Common myeloid progenitor, CD34-positive (primary cell): ENCODE results near the gene SIRPA.

Experiments used
- CTCF ChIA-PET: fragments of 350-600 bp; sonication (Branson Sonifier 250); formaldehyde crosslinking; loops from one replicate; lab custom pipeline; 2021; ENCODE audit warnings: antibody characterized with exemption; lab: Charles Lee
- POLR2A ChIA-PET: fragments of 350-600 bp; sonication (Branson Sonifier 250); formaldehyde crosslinking; loops from one replicate; lab custom pipeline; 2021; ENCODE audit warnings: antibody characterized with exemption; lab: Charles Lee
- DNase-seq, 3 donors: peaks; one replicate each; pipeline versions ENCODE4 v3.0.0 to v3.0.0-alpha.2; 2013
- H3K27ac ChIP-seq, 2 experiments: 1 replicate in 1 of 2; 2 replicates in 1 of 2; pipeline ENCODE4 v1.7.0; 2013; ENCODE audit warnings: inconsistent platforms in 2 of 2, low read length in 2 of 2, mild to moderate bottlenecking in 2 of 2, low read depth in 1 of 2, moderate library complexity in 1 of 2; ENCODE audit not compliant: severe bottlenecking in 2 of 2, insufficient read depth in 1 of 2, poor library complexity in 1 of 2
- H3K27me3 ChIP-seq, 5 experiments: replicated peaks in 2 of 5; 1 replicate in 3 of 5; 2 replicates in 2 of 5; pipeline versions ENCODE4 v1.6.1 to v1.7.0; 2013; ENCODE audit warnings: low read length in 4 of 5, mild to moderate bottlenecking in 2 of 5, moderate library complexity in 2 of 5, inconsistent platforms in 1 of 5; ENCODE audit not compliant: insufficient read depth in 5 of 5, control insufficient read depth in 4 of 5
- H3K36me3 ChIP-seq, 4 experiments: 1 replicate in 2 of 4; 2 replicates in 2 of 4; pipeline versions ENCODE4 v1.6.1 to v1.7.0; 2013; ENCODE audit warnings: low read length in 3 of 4, control low read depth in 1 of 4, mild to moderate bottlenecking in 1 of 4; ENCODE audit not compliant: control insufficient read depth in 4 of 4, insufficient read depth in 4 of 4
- H3K4me1 ChIP-seq, 4 experiments: 1 replicate in 3 of 4; 2 replicates in 1 of 4; pipeline versions ENCODE4 v1.6.1 to v1.7.1; 2013; ENCODE audit warnings: low read length in 3 of 4, mild to moderate bottlenecking in 3 of 4, control low read depth in 1 of 4, inconsistent platforms in 1 of 4, moderate library complexity in 1 of 4; ENCODE audit not compliant: control insufficient read depth in 4 of 4, insufficient read depth in 4 of 4; ENCODE audit errors: control extremely low read depth in 1 of 4
- H3K4me3 ChIP-seq, 7 experiments: 1 replicate in 4 of 7; 2 replicates in 3 of 7; pipeline versions ENCODE4 v1.5.1 to v1.7.0; 2013; ENCODE audit warnings: mild to moderate bottlenecking in 7 of 7, low read length in 6 of 7, moderate library complexity in 6 of 7, inconsistent platforms in 2 of 7, low read depth in 2 of 7, control low read depth in 1 of 7; ENCODE audit not compliant: insufficient read depth in 4 of 7, control insufficient read depth in 1 of 7; ENCODE audit errors: extremely low read depth in 1 of 7
- H3K9me3 ChIP-seq, 5 experiments: 1 replicate in 4 of 5; 2 replicates in 1 of 5; pipeline versions ENCODE4 v1.6.1 to v1.7.1; 2013; ENCODE audit warnings: low read length in 4 of 5, mild to moderate bottlenecking in 2 of 5, inconsistent platforms in 1 of 5, low read depth in 1 of 5, moderate library complexity in 1 of 5; ENCODE audit not compliant: control insufficient read depth in 4 of 5, insufficient read depth in 2 of 5; ENCODE audit errors: control extremely low read depth in 1 of 5
- WGBS: methylation state at CpG from one replicate; pipeline ENCODE4 v1.1.5; 2013; ENCODE audit not compliant: insufficient coverage; 5-methylcytosine and 5-hydroxymethylcytosine counted together

SIRPA gene

DNA sequence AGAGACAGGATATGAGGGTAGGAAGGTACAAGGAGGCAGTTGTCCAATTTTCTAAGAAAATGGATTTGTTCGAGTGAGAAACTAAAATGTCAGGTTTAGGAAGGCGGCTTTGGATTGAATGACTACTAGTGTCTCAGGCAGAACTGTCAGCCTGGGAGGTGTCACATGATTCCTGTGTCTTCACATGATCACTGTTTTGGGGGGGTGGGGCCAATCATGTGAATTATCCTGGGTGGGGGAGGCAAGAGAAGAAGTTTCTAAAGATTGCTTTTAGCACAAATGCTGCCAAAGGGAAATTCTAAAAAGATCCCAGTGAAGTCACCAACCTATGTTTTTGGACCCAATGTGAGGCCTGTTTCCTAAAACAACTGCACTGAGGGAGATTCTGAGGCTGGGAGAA lies 2.3 kb downstream of the SIRPA start:
- 92% methylated on average over 2 of the region's 2 CpGs for WGBS
- H3K9me3 ChIP-seq = no peaks in the 10 kb centered on the region
- peak overlapping the region in 1 of 2 experiments; percentile 74 for H3K27ac ChIP-seq
- H3K36me3 ChIP-seq = peaks cover 0 to 5% (median 2%) of the 10 kb centered on the region in 4 experiments
- H3K4me3 ChIP-seq = peak overlapping the region in 2 of 7 experiments; percentile 14 to 44
- POLR2A ChIA-PET = no interaction called here
- H3K4me1 ChIP-seq = peaks cover 5 to 54% (median 38%) of the 10 kb centered on the region in 4 experiments
- CTCF ChIA-PET = interaction anchor here (1.0 kb wide), 1 partner anchor 25 kb away, joined by 3 read pairs; no protein-coding TSS in a partner anchor
- H3K27me3 ChIP-seq = peaks cover 0 to 2% (median 0%) of the 10 kb centered on the region in 5 experiments
- peak in 1 of 3 donors; percentile 12 for DNase-seq

DNA sequence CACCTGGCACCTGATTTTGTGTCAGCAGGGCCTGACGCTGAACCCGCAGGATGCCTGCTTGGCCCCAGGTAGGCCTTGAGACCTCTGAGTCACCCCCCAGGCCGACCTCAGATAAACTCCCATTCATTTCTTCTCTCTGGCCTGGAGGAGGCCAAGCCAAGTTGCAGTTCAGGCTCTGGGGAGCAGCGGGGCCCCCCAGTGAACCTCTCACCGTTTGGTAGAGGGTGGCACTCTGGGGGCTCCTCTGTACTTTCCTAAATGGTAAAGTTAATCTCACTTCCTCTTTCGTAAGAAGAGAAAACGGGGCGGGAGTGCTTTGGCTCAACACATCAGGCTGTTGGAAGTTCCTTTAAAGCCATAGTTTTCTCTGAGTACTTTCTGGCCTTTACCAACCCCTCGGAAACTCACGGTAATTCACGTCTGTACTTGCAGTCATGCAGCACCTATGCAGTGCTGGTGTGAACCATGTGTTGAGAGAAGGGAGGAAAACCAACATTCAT lies 2.8 kb downstream of the SIRPA start:
- H3K27me3 ChIP-seq = peaks cover 0 to 2% (median 0%) of the 10 kb centered on the region in 5 experiments
- ChIA-PET POLR2A (interaction anchor here (0.6 kb wide), 1 partner anchor 107 kb away, joined by 3 read pairs; no protein-coding TSS in a partner anchor), CTCF (no interaction called here)
- peak overlapping the region; percentile 46 to 74 for H3K27ac ChIP-seq
- peaks cover 5 to 52% (median 38%) of the 10 kb centered on the region in 4 experiments for H3K4me1 ChIP-seq
- DNase-seq = peak; percentile 60 to 87 (median 81)
- H3K9me3 ChIP-seq = no peaks in the 10 kb centered on the region
- H3K4me3 ChIP-seq = peak overlapping the region in 4 of 7 experiments; percentile 1 to 44 (median 32)
- H3K36me3 ChIP-seq = peaks cover 0 to 5% (median 2%) of the 10 kb centered on the region in 4 experiments
- 23% methylated on average over 7 of the region's 11 CpGs for WGBS

DNA sequence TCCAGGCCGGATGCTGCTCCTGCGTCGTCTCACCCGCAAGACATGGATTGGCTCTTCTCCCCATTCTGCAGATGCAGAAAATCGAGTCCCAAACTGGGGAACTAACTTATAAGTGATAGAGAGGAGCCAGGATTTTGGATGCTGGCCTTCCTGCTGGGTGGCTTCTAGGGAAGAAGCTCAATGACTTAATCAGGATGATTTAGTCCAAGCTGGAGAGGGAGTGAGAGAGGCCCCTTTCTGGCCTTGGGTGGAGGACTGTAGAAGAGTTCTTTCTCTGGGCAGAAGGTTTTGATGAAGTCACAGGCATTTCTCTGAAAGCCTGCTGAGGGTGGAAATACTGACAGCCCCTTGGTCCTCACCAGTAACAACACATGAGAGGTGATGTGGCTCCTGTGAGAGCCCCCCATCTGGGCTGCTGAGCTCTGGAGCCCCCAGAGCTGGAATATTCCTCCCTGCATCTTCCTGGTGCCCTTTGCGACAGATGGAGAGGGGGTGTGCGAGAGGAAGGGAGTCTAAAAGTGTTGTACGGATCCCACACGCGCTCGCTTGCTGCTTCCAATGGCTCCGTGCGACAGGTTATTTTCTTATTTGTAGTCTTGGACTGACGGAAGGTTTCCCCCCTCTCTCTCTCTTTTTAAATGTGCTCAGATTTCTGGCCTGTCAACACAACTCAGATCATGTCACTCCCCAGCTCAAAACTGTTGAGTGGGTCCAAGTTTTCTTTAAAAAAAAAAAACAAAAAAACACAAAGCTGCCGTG lies 3.5 kb downstream of the SIRPA start:
- Histone ChIP-seq H3K4me1 (peaks cover 5 to 45% (median 34%) of the 10 kb centered on the region in 4 experiments), H3K27me3 (peaks cover 0 to 2% (median 0%) of the 10 kb centered on the region in 5 experiments), H3K27ac (peak overlapping the region in 1 of 2 experiments; percentile 74), H3K36me3 (peaks cover 0 to 5% (median 2%) of the 10 kb centered on the region in 4 experiments), H3K9me3 (no peaks in the 10 kb centered on the region), H3K4me3 (peak overlapping the region in 3 of 7 experiments; percentile 1 to 44 (median 30))
- 94% methylated on average over 9 of the region's 15 CpGs for WGBS
- DNase-seq = no peak
- POLR2A ChIA-PET = interaction anchor here (0.6 kb wide), 1 partner anchor 108 kb away, joined by 3 read pairs; no protein-coding TSS in a partner anchor
- CTCF ChIA-PET = no interaction called here

DNA sequence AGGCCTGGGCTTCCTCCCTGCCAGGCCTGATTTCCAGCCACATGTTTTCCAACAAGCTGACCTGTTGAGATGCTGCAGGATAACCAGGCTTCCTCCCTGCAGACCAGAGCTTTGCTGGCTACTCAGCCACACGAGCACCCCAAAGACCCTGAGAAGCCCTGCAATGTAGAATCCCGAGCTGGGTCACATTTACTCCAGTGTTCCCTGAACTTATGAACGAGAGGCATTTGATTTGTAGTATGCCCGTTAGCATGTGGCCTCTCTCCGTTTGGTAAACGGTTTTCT lies 4.0 kb downstream of the SIRPA start:
- POLR2A ChIA-PET = no interaction called here
- H3K27ac ChIP-seq = no peak overlapping the region
- no peaks in the 10 kb centered on the region for H3K9me3 ChIP-seq
- no peak for DNase-seq
- CTCF ChIA-PET = no interaction called here
- H3K4me3 ChIP-seq = no peak overlapping the region
- peaks cover 0 to 2% (median 0%) of the 10 kb centered on the region in 5 experiments for H3K27me3 ChIP-seq
- 98% methylated on average over 6 of the region's 6 CpGs for WGBS
- H3K4me1 ChIP-seq = peaks cover 5 to 43% (median 32%) of the 10 kb centered on the region in 4 experiments
- peaks cover 0 to 5% (median 3%) of the 10 kb centered on the region in 4 experiments for H3K36me3 ChIP-seq

DNA sequence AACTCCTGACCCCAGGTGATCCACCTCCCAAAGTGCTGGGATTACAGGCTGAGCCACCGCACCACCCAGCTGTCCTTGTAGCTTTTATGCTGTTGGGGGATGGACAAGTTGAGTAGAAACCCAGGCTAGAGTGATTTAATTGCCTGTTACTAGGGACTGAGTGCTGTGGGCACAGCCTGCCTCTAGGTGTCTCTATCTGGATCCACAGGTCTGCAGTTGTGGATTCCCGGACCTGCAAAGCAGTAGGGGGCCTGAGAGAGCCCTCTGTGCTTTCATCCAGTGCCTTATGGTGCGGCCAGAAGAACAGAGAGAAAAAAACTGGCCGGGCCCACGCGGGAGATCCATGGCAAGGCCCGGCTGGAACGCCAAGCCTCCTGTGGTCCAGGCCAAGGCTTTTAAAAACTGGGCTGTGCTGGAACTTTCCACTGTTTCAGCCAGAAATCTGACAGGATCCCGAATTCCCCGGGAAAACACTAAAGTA lies 5.2 kb downstream of the SIRPA start:
- WGBS = 62% methylated on average over 10 of the region's 10 CpGs
- Histone ChIP-seq H3K4me1 (peaks cover 5 to 41% (median 31%) of the 10 kb centered on the region in 4 experiments), H3K27me3 (peaks cover 0 to 2% (median 0%) of the 10 kb centered on the region in 5 experiments), H3K4me3 (no peak overlapping the region), H3K27ac (no peak overlapping the region), H3K9me3 (no peaks in the 10 kb centered on the region), H3K36me3 (peaks cover 0 to 10% (median 5%) of the 10 kb centered on the region in 4 experiments)
- DNase-seq = peak; percentile 73 to 84 (median 82)
- CTCF ChIA-PET = interaction anchor here (0.6 to 0.8 kb wide), 2 partner anchors 13 to 99 kb away, joined by 3 to 4 read pairs; no protein-coding TSS in a partner anchor
- POLR2A ChIA-PET = no interaction called here

DNA sequence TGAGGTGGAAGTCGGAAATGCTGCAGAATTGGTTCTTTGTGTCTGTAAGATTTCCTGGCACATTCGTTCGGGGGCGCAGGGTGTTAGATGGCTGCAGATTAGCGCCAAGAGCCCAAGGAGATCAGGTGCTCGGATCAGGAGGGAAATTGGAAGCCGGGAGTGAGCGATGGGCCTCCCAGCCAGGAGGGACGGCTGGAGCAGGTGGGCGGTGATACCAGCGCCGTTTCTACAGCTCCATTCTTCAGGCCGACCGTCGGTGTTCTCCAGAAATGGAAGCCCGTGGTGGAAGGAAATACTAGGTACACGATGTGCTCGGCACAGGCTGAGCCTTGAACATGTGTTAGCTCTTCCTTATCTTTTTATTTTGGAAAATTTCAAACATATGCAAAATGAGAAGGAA lies 6.5 kb downstream of the SIRPA start:
- no peaks in the 10 kb centered on the region for H3K27me3 ChIP-seq
- POLR2A ChIA-PET = no interaction called here
- peaks cover 5 to 28% (median 19%) of the 10 kb centered on the region in 4 experiments for H3K4me1 ChIP-seq
- 94% methylated on average over 17 of the region's 18 CpGs for WGBS
- DNase-seq = no peak
- no peaks in the 10 kb centered on the region for H3K9me3 ChIP-seq
- no peak overlapping the region for H3K27ac ChIP-seq
- H3K36me3 ChIP-seq = peaks cover 0 to 13% (median 6%) of the 10 kb centered on the region in 4 experiments
- H3K4me3 ChIP-seq = no peak overlapping the region
- CTCF ChIA-PET = interaction anchor here (0.5 to 1.8 kb wide), 4 partner anchors 10 to 124 kb away, joined by 3 to 8 read pairs (median 4); no protein-coding TSS in a partner anchor
